K562 (cell line): ENCODE data around the gene PM20D2. TPM values are rescaled to one million over a fixed set of nuclear protein-coding genes. Genes with fewer than 3 reads are reported as not detected.

Source experiments
- ATAC-seq: fragments of 200-7000 bp; cut with Tn5 transposase; 3 replicates; pipeline ENCODE4 v1.9.1; 2020; ENCODE audit warnings: moderate library complexity
- BruUV-seq: library from RNA; stranded (reverse); fragments of 400-500 nt; replicated peaks from 2 replicates; lab custom pipeline; 2021; lab: Mats Ljungman, UMichigan
- CTCF ChIA-PET: fragments of 300-600 bp; formaldehyde crosslinking; extraction: SDS; loops from one replicate; lab custom pipeline; 2021; ENCODE audit warnings: low intra/inter-chr PET ratio; lab: Yijun Ruan, JAX
- POLR2A ChIA-PET: fragments of 300-600, 350-650 bp; sonication (Branson Sonifier 250); formaldehyde crosslinking; extraction: SDS; loops from one replicate; lab custom pipeline; 2021; ENCODE audit warnings: antibody characterized with exemption, inconsistent platforms; lab: Yijun Ruan, JAX
- DNase-seq, 4 experiments: peaks; one replicate each; pipeline versions ENCODE4 v3.0.0 to v3.0.0-alpha.2; 2011 to 2018; ENCODE audit warnings: low spot score in 3 of 4, mixed read lengths in 3 of 4; ENCODE audit errors: extremely low read depth in 1 of 4
- FAIRE-seq: peaks from 2 replicates; lab custom pipeline; 2011; peaks lifted over from hg19 to GRCh38; lab: Jason Lieb, UNC
- H2AFZ ChIP-seq: 2 replicates; pipeline ENCODE4 v1.6.0; 2011; ENCODE audit warnings: low read depth, low read length, control low read depth, inconsistent platforms
- H3K27ac ChIP-seq: fragments of 200-600 bp; 3 replicates; pipeline ENCODE4 v1.8.0; 2011; ENCODE audit warnings: low read depth, mild to moderate bottlenecking, control low read depth, inconsistent platforms, low read length, moderate library complexity, mixed read lengths; ENCODE audit errors: extremely low read depth
- H3K27me3 ChIP-seq, 2 experiments: fragments of 300-600 bp in 1 of 2; 2 replicates in 1 of 2; 3 replicates in 1 of 2; pipeline versions ENCODE4 v1.6.0 to v1.8.0; 2011; ENCODE audit warnings: inconsistent platforms in 2 of 2, low read length in 2 of 2, mild to moderate bottlenecking in 1 of 2, mixed read lengths in 1 of 2, moderate library complexity in 1 of 2; ENCODE audit not compliant: control insufficient read depth in 2 of 2, insufficient read depth in 2 of 2
- H3K36me3 ChIP-seq: fragments of 300-600 bp; 3 replicates; pipeline ENCODE4 v1.8.0; 2011; ENCODE audit warnings: mild to moderate bottlenecking, low read length, inconsistent platforms; ENCODE audit not compliant: control insufficient read depth, insufficient read depth
- H3K4me1 ChIP-seq, 2 experiments: fragments of 200-600 bp in 1 of 2; replicated peaks in 1 of 2; 2 replicates in 1 of 2; 3 replicates in 1 of 2; pipeline versions ENCODE4 v1.5.1 to v1.8.0; 2011; ENCODE audit warnings: inconsistent platforms in 2 of 2, low read length in 2 of 2, mild to moderate bottlenecking in 1 of 2, mixed read lengths in 1 of 2, moderate library complexity in 1 of 2; ENCODE audit not compliant: control insufficient read depth in 2 of 2, insufficient read depth in 2 of 2
- H3K4me2 ChIP-seq: 2 replicates; pipeline ENCODE4 v1.6.1; 2011; ENCODE audit warnings: low read length, control low read depth, inconsistent platforms, mixed read lengths; ENCODE audit not compliant: insufficient read depth
- H3K4me3 ChIP-seq: fragments of 200-600 bp; sonication (generic), shearing (Covaris generic); 2 replicates; pipeline ENCODE4 v1.5.1; 2016; ENCODE audit warnings: control low read depth, inconsistent platforms
- H3K79me2 ChIP-seq: fragments of 200-600 bp; 3 replicates; pipeline ENCODE4 v1.8.0; 2011; ENCODE audit warnings: low read length, inconsistent platforms; ENCODE audit not compliant: control insufficient read depth, insufficient read depth
- H3K9ac ChIP-seq, 2 experiments: 2 replicates each; pipeline versions ENCODE4 v1.6.0 to v1.6.1; 2011; ENCODE audit warnings: low read depth in 2 of 2, low read length in 2 of 2, control low read depth in 1 of 2, inconsistent platforms in 1 of 2, mild to moderate bottlenecking in 1 of 2, mixed read lengths in 1 of 2; ENCODE audit not compliant: insufficient read depth in 1 of 2
- H3K9me1 ChIP-seq: one replicate; pipeline ENCODE4 v1.6.0; 2011; ENCODE audit warnings: inconsistent platforms, mild to moderate bottlenecking, low read length, moderate library complexity; ENCODE audit not compliant: control insufficient read depth, insufficient read depth
- H3K9me3 ChIP-seq: replicated peaks from 2 replicates; pipeline ENCODE4 v1.5.1; 2011; ENCODE audit warnings: low read depth, low read length, inconsistent platforms; ENCODE audit not compliant: control insufficient read depth, insufficient read depth
- H4K20me1 ChIP-seq: replicated peaks from 2 replicates; pipeline ENCODE4 v1.6.1; 2011; ENCODE audit warnings: low read length, inconsistent platforms, mixed read lengths; ENCODE audit not compliant: control insufficient read depth, insufficient read depth
- CC2D1A ChIP-seq: fragments of 450-650 bp; IDR thresholded peaks from 2 replicates; pipeline ENCODE4 v1.6.1; 2017; ENCODE audit warnings: mild to moderate bottlenecking
- E4F1 ChIP-seq: fragments of 250-450 bp; sonication (Bioruptor Pico); IDR thresholded peaks from 2 replicates; pipeline ENCODE4 v1.5.0; 2021; ENCODE audit warnings: mild to moderate bottlenecking, borderline replicate concordance
- ETV6 ChIP-seq, 3 experiments: fragments of 150-350 bp in 1 of 3; sonication (generic) in 1 of 3; formaldehyde crosslinking in 1 of 3; IDR thresholded peaks; 2 replicates each; pipeline versions ENCODE4 v1.6.1 to v1.8.0; 2014 to 2022; ENCODE audit warnings: borderline replicate concordance in 2 of 3, low read depth in 2 of 3, antibody characterized with exemption in 1 of 3, low read length in 1 of 3, mild to moderate bottlenecking in 1 of 3, missing genetic modification reagents in 1 of 3
- FOXJ2 ChIP-seq: fragments of 200-800 bp; sonication (Bioruptor generic); IDR thresholded peaks from 2 replicates; pipeline ENCODE4 v1.6.1; 2016; ENCODE audit warnings: missing genetic modification characterization, missing compliant biosample characterization
- KDM1A ChIP-seq, 2 experiments: fragments of 450-650 bp; IDR thresholded peaks; 2 replicates each; pipeline ENCODE4 v1.6.1; 2016; ENCODE audit warnings: mild to moderate bottlenecking in 2 of 2
- KLF13 ChIP-seq: fragments of 450-650 bp; IDR thresholded peaks from 2 replicates; pipeline ENCODE4 v1.6.1; 2016; ENCODE audit warnings: missing genetic modification characterization, low read depth, mild to moderate bottlenecking, missing compliant biosample characterization, moderate library complexity, borderline replicate concordance
- NCOA4 ChIP-seq: fragments of 450-650 bp; IDR thresholded peaks from 2 replicates; pipeline ENCODE4 v1.6.1; 2018; ENCODE audit warnings: mild to moderate bottlenecking; ENCODE audit not compliant: partially characterized antibody
- SMAD2 ChIP-seq: fragments of 150-350 bp; IDR thresholded peaks from 2 replicates; pipeline ENCODE4 v1.6.1; 2014; ENCODE audit warnings: low read depth, mild to moderate bottlenecking, low read length
- SNAPC5 ChIP-seq: fragments of 250-450 bp; sonication (Bioruptor Pico); IDR thresholded peaks from 2 replicates; pipeline ENCODE4 v1.8.0; 2021; ENCODE audit warnings: moderate library complexity, mild to moderate bottlenecking, inconsistent platforms
- SRSF3 ChIP-seq: fragments of 200-400 bp; formaldehyde crosslinking; IDR thresholded peaks from 2 replicates; pipeline ENCODE4 v1.6.1; 2016; ENCODE audit warnings: mild to moderate bottlenecking, low read length, moderate library complexity; ENCODE audit not compliant: insufficient read depth
- STAT5B ChIP-seq: fragments of 250-450 bp; sonication (Bioruptor Pico); IDR thresholded peaks from 2 replicates; pipeline ENCODE4 v1.8.0; 2021; ENCODE audit warnings: mild to moderate bottlenecking, inconsistent platforms
- ZBTB12 ChIP-seq: fragments of 250-450 bp; sonication (Bioruptor Pico); IDR thresholded peaks from 2 replicates; pipeline ENCODE4 v1.4.0; 2020
- ZBTB8A ChIP-seq: fragments of 450-650 bp; IDR thresholded peaks from 2 replicates; pipeline ENCODE4 v1.6.1; 2018; ENCODE audit warnings: mild to moderate bottlenecking, moderate library complexity; ENCODE audit not compliant: partially characterized antibody
- ZKSCAN1 ChIP-seq: fragments of 150-350 bp; IDR thresholded peaks from 2 replicates; pipeline ENCODE4 v1.6.1; 2016; ENCODE audit warnings: low read depth, low read length
- ZNF212 ChIP-seq: fragments of 450-650 bp; formaldehyde crosslinking; IDR thresholded peaks from 2 replicates; pipeline ENCODE4 v1.4.0; 2020; ENCODE audit warnings: mild to moderate bottlenecking
- ZNF583 ChIP-seq: fragments of 250-450 bp; sonication (Bioruptor Pico); IDR thresholded peaks from 2 replicates; pipeline ENCODE4 v1.4.0; 2020
- ZNF668 ChIP-seq: fragments of 250-450 bp; sonication (Bioruptor Pico); IDR thresholded peaks from 2 replicates; pipeline ENCODE4 v1.8.0; 2022; ENCODE audit warnings: mild to moderate bottlenecking, inconsistent platforms
- WGBS: fragments of 100-300 bp; shearing (Covaris generic); methylation state at CpG from one replicate; pipeline ENCODE4 v1.1.6; 2016; ENCODE audit warnings: low coverage, mixed read lengths; ENCODE audit not compliant: insufficient coverage; ENCODE audit errors: missing lambda C conversion rate; 5-methylcytosine and 5-hydroxymethylcytosine counted together
- in situ Hi-C: fragments of 300-500 bp; cut with MboI; formaldehyde crosslinking; loops from 4 replicates; pipeline ENCODE4 v1.15.0; 2018; ENCODE audit warnings: inconsistent platforms, mixed read lengths
- intact Hi-C: fragments of 100-400 bp; cut with micrococcal nuclease; formaldehyde crosslinking; loops from 2 replicates; pipeline ENCODE4 v1.14.2; 2022
- polyA plus RNA-seq, 8 experiments: library from polyadenylated mRNA; depleted of rRNA in 4 of 8; stranded (reverse) in 5 of 8; unstranded in 3 of 8; fragments of >200 nt; fragmentation: Nextera tagmentation in 2 of 8; fragmentation: Illumina TruSeq in 1 of 8; extraction: Ambion mirVana in 2 of 8; extraction: Trizol in 1 of 8; gene quantifications; 2 replicates each; pipeline versions ENCODE4 v1.2.1 to v1.2.3, GENCODE V29; 2011 to 2014; ENCODE audit warnings: inconsistent platforms in 1 of 8, missing spikeins in 1 of 8
- total RNA-seq, 7 experiments: library from RNA; depleted of rRNA in 6 of 7; stranded (reverse); fragments of >200 nt in 6 of 7; fragmentation: Illumina TruSeq in 2 of 7; extraction: Trizol in 2 of 7; gene quantifications; 2 replicates each; pipeline versions ENCODE4 v1.2.1 to v1.2.3, GENCODE V29; 2011 to 2021; ENCODE audit warnings: low replicate concordance in 1 of 7

Gene PM20D2
- total and polyA plus RNA-seq, 9 of the 15 experiments (the other 6 are each of a cell fraction or from before 2014, with no cell fraction given): 0.30 to 2.6 (median 1.00) TPM

DNA sequence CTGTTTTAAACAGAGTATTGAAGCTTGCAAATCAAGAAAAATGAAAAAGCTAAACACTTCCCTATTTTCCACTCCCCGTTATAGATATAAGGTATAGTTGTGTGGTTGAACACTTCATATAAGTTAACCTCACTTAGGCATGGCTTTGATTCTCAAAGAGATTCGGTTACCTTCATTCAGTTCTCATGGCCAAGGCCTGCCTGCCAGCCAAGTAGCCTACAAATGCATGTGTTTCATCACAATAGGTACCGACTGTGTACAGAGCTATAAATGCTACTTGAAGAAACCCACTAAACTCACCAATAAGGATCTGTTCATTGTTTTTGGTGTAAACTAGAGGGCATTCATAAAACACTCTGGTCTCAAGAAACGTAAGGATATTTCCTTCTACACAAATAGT lies 27.8 kb downstream of the PM20D2 start:
- H3K4me2 ChIP-seq: no peak overlapping the region
- CTCF ChIA-PET: no interaction called here
- DNase-seq (no peak), ATAC-seq (no peak), FAIRE-seq (no peak)
- WGBS: 1% methylated on average over 4 of the region's 4 CpGs
- peaks cover 6 to 8% of the 10 kb centered on the region in 2 experiments; a peak in 3 of 5 replicates for H3K27me3 ChIP-seq
- no peaks in the 10 kb centered on the region for H3K79me2 ChIP-seq
- no peaks in the 10 kb centered on the region for H3K9me1 ChIP-seq
- intact Hi-C loops (no loop called here), in situ Hi-C loops (no loop called here)
- no peak overlapping the region for H3K9ac ChIP-seq
- H4K20me1 ChIP-seq: no peaks in the 10 kb centered on the region
- no TSS peak for BruUV-seq
- H2AFZ ChIP-seq: no peak overlapping the region
- H3K4me3 ChIP-seq: no peak overlapping the region
- no peaks in the 10 kb centered on the region for H3K36me3 ChIP-seq
- POLR2A ChIA-PET: no interaction called here
- H3K4me1 ChIP-seq: no peaks in the 10 kb centered on the region
- H3K27ac ChIP-seq: no peak overlapping the region
- H3K9me3 ChIP-seq: no peaks in the 10 kb centered on the region
- TF ChIP-seq ZNF668 (CRISPR knock-in tag) (no peak), SRSF3 (no peak), CC2D1A (no peak), FOXJ2 (tag) (no peak), SNAPC5 (CRISPR knock-in tag) (no peak), E4F1 (CRISPR knock-in tag) (no peak), NCOA4 (no peak), ZNF212 (CRISPR knock-in tag) (no peak), ZKSCAN1 (no peak), KLF13 (tag) (no peak), SMAD2 (no peak), ZBTB8A (no peak), ETV6 (IDR thresholded peaks at IDR 0.05; ENCODE audit: borderline replicate concordance in 1 of 2, low read depth in 2 of 2, low read length in 1 of 2) (no peak), ETV6 (CRISPR knock-in tag; IDR thresholded peaks at IDR 0.05; ENCODE audit: borderline replicate concordance) (no peak), KDM1A (IDR thresholded peaks at IDR 0.05) (no peak), ZNF583 (no peak), ZBTB12 (CRISPR knock-in tag) (no peak), STAT5B (CRISPR knock-in tag) (no peak)
